CD4-positive, alpha-beta T cell treated with Interleukin-1 beta for 1 hour (primary cell): ENCODE data around the gene MSRB1.
A peak's percentile ranks its signal among the peaks of the same experiment; 100 is the strongest.
"Not testable (repeated sequence)": the region's sequence is repeated elsewhere in the genome, so short reads cannot be mapped to it uniquely, and the experiment has no call there.

Source experiments
- DNase-seq, 2 donors: peaks; one replicate each; pipeline ENCODE4 v3.0.0-alpha.2; 2020 to 2022

MSRB1 gene

DNA sequence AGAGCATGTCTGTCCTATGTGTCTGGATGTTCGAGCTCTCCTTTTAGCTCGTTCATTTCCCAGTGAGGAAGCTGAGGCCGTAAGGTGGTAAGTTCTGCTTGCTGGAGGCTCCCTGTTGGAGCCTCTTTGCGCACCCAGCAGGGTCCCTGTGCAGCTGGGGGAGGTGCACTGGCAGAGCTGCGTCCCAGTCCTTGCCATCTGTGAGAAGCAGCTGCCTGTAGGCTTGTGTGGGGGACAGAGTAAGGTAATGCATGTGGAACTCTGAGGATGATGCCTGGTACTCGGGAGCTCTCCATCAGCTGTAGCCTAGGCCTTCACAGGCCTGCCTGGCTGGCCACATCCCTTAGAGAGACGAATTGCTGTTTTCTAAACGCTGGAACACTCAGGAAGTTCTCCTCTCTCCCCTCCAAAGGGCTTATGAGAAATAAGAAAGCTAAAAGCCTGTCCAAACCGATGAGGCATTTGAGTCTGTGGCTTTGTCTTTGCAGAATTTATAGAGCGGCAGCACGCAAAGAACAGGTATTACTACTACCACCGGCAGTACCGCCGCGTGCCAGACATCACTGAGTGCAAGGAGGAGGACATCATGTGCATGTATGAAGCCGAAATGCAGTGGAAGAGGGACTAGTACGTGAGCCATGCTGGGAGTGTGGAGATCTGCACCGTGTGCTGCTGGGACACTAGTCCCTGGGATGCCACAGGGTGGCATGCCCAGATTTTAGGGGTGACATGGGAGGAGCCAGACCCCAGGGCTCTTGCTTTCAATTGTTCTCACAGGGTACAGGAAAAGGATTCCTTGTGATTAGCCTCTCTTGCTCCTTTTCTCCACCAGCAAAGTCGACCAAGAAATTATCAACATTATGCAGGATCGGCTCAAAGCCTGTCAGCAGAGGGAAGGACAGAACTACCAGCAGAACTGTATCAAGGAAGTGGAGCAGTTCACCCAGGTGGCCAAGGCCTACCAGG, 17.9 kb upstream of the MSRB1 start:
- DNase-seq: peak in 1 of 2 donors; percentile 43

DNA sequence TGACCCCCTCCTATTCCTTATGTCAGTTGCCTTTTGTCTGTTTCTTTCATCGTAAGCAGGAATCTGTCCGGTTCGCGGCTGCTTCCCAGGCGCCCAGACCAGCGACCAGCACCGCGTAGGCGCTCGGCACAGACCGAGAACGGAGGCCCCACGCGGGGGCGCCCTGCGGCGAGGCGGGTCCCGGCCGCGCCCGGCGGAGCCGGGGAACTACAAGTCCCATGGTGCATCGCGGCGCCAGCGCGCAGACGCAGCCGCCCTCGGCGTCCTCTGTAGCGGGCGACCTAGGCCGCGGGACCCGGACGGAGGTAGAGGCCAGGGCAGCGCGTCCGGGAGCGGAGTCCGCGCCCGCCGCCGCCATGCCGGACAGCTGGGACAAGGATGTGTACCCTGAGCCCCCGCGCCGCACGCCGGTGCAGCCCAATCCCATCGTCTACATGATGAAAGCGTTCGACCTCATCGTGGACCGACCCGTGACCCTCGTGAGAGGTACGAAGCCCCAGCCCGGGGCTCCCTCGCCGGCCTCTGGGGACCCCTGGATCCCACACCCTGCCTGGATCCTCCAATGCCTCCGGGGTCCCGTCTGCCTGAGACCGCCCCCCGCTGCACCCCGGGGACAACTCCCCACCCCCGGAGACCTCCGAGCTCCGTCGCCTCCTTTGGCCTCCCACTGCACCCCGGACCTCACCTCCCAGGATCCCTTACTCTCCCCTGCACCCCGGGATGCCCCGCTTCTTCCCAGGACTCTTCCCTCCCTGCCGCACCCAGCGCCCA, 16.5 kb upstream of the MSRB1 start, which contains the start of gene NDUFB10:
NDUFB10 (plus strand) TSS at position 270 of the 771 bp plus-strand sequence; CDS start at position 357, 87 bp downstream.
- DNase-seq: peak; percentile 89 to 92

DNA sequence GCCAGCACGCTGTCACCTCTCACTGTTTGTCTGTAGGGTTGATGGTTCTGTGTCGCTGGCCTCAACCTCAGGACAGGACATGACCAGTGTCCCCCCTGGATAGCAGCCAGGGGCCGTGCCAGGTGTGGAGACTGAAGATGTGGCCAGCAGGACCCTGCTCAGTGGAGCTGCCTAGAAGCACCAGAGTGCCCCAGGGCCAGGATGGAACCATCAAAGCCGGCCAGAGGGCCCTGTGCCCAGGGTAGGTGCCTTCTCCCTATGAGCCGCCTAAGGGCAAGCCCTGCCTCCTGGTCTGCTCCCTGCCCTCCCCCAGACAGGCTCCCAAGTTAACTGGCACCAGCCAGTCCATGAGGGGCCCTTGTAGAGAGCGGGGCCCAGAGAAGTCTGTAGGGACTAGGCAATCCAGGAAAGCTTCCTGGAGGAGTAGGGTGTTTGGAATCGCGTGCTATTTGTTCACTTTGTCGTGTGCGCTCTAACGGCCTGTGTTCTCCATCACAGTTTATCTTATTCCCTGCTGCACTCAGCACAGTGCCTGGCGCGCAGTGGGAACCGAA, 15.8 kb upstream of the MSRB1 start:
- DNase-seq: no peak

DNA sequence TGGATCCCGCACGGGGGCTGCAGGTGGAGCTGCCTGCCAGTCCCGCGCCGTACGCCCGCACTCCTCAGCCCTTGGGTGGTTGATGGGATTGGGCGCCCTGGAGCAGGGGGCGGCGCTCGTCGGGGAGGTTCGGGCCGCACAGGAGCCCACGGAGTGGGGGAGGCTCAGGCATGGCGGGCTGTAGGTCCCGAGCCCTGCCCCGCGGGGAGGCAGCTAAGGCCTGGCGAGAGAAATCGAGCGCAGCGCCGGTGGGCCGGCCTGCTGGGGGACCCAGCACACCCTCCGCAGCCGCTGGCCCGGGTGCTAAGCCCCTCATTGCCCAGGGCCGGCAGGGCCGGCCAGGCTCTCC, 15.1 kb upstream of the MSRB1 start:
- not testable (repeated sequence) for DNase-seq

DNA sequence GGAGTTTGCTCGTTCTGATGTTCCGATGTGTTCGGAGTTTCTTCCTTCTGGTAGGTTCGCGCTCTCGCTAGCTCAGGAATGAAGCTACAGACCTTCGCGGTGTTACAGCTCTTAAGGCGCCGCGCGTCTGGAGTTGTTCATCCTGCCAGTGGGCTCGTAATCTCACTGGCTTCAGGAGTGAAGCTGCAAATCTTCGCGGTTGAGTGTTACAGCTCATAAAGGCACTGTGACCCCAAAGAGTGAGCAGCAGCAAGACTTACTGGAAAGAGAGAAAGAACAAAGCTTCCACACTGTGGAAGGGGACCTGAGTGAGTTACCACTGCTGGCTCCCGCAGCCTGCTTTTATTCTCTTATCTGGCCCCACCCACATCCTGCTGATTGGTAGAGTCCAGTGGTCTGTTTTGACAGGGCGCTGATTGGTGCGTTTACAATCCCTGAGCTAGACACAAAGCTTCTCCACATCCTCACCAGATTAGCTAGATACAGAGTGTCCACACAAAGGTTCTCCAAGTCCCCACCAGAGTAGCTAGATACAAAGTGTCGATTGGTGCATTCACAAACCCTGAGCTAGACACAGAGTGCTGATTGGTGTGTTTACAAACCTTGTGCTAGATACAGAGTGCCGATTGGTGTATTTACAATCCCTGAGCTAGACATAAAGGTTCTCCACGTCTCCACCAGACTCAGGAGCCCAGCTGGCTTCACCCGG, 14.6 kb upstream of the MSRB1 start:
- not testable (repeated sequence) for DNase-seq

DNA sequence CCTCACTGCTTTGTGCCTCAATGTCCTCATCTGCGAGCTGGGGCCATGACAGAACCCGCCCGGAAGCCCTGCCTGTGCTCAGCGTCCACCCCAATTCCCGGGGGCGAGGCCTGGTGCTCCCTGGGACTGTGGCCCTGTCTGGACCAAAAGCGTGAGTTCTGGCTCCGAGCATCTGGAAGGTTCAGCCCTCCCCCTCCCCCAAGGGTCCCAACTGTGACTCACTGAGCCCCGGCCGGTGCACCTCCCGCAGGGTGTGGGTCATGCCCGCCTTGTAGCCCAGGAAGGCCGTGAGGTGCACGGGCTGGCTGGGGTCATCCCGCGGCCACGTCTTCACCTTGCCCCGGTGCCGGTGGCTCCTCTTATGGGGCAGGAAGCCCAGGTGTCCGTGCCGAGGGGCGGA, 10.7 kb upstream of the MSRB1 start:
- DNase-seq: no peak

DNA sequence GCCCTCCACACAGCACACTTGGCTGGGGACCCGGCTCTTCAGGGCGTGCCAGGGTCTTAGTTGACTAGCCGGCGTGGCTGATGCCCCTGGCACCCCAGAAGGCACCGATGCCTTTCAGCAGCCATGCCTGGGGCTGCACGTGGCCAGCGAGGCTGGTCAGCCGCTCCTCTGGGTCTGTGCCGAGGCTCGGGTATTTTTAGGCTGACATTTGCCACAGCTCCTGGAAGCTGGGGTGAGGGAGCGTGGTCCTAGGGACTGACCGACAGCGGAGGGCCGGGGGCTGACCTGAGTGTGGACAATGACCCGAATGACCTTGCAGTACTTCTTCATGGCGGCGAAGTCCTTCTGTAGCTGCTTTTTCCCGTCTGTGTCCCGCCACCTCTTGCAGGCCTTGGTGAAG, 7.6 kb upstream of the MSRB1 start:
- no peak for DNase-seq

DNA sequence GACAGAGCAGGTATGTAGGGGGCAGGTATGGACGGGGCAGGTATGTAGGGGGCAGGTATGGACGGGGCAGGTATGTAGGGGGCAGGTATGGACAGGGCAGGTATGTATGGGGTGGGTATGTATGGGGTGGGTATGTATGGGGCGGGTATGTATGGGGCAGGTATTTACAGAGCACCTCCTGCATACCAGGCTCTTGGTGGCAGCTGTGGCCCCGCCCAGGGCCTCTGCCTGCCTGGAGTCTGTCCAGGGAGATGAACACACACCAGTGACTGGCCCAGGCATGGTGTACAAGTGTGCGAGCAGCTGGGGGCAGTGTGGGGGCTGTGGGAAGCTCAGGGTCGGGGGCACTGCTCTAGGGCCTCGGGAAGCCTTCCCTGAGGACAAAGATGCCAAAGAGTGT, 7.0 kb upstream of the MSRB1 start:
- DNase-seq: no peak

DNA sequence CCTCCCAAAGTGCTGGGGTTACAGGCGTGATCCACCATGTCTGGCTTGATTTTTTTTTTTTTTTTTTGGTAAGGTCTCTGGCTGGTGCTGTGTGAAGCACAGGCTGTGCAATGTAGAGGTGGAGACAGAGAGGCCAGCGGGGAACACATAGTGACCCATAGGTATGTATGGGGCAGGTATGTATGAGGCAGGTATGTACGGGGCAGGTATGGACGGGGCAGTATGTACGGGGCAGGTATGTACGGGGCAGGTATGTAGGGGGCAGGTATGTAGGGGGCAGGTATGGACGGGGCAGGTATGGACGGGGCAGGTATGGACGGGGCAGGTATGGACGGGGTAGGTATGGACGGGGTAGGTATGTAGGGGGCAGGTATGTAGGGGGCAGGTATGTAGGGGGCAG, 6.5 kb upstream of the MSRB1 start:
- DNase-seq: no peak

DNA sequence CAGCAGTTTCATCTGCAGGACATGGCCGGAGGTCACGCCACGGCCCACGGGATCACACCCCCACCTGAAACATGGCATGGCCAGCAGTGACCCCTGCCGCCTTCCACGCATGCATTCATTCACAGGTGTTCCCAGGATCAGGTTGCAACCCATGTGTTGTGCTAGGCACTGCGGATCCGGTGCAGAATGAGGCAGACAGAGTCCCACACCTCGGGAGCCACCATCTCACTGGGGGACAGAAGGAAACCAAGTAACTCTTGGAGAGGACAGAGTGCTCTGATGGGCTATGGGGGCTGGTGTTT, 4.3 kb upstream of the MSRB1 start:
- no peak for DNase-seq

DNA sequence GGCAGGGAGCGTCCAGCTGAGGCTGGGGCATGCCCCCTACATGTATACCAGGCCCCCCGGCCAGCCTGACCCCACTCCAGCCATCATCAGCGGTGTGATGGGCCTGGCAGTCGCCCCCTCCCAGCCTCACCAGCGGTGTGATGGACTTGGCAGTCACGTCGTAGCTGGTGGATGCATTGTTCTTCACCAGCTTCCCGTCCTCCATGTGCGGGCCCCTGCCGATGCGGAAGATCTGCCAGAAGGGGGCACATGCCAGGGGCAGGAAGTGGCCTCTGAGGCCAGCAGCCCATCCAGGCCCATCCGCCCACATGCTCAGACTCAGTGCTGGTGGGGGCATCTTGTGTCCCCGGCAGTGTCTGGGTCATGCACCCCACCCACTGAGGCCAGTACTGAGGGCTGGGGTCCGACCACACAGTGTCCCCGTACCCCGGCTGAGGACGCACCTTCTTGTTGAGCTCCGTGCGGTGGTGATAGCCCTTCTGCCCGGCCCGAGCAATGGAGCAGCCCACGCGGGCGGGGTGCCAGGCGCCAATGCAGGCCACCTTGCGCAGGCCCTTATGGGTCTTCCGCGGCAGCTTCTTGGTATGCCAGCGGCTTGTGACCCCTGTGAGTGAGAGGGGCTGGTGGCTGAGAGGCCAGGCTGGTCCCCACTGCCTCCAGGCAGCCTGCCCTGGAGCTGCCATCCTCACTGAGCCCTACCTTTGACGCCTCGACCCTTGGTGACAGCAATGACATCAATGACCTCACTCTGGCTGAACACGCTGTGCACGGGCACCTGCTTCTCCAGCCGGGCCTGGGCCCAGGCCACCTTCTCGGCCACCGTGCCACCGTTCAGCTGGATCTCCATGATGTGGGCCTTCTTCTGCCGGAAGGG, 3.7 kb upstream of the MSRB1 start:
- no peak for DNase-seq

DNA sequence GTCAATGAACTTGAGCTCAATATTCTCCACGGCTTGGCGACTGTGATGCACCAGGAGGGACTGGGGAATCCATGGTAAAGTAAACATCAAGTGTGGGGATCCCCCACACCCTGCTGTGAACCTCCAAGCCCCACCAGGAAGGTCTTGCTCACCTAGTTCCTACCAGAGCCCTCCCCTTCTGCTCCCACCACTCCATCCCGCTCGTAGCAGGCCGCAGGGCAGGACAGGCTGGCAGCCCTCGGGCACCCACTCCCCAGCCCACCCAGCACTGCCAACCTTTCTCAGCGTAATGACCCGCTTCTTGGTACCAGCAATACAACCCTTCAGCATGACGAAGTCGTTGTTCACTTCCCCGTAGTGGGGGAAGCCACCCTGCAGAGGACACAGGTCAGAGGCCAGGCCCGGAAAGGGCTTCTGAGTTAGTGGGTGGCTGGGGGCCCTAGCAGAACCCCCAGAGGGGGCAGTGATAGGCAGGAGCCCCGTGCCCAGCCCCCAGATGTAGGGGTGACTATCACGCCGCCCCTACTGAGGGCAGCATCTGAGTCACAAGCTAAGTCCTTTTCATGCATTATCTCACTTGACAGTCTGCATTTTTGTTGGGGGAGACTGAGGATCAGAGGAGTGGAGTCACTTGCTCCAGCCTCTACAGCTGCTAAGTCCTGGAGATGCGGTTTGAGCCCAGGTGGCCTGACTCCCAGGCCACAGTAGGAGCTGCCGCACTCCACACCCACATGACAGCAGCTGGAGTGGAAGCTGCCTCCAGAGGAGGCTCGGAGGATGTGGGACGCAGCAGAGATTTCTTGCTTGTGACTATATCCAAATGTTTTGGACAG, 2.8 kb upstream of the MSRB1 start:
- DNase-seq: no peak

DNA sequence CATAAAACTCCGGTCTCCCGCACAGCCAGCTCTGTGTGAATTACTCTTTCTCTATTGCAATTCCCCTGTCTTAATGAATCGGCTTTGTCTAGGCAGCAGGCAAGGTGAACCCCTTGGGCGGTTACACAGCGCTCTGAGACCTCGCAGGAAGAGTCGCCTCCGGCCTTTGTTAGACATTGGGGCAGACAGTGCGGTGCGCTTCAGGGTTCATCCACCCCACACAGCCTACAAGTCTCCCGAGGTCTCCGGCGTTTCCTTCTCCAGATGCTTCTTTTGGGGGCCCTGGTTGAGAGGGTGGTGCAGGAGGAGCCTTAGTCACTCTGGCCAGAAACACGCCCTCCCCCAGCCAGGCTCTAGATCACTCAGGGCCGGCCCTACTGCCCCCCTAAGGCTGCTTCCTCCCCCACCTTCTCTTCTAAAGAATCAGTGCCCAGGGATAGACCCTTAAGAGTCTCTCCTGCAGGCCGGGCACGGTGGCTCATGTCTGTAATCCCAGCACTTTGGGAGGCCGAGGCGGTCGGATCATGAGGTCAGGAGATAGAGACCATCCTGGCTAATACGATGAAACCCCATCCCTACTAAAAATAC, 1.7 kb upstream of the MSRB1 start:
- DNase-seq: no peak

DNA sequence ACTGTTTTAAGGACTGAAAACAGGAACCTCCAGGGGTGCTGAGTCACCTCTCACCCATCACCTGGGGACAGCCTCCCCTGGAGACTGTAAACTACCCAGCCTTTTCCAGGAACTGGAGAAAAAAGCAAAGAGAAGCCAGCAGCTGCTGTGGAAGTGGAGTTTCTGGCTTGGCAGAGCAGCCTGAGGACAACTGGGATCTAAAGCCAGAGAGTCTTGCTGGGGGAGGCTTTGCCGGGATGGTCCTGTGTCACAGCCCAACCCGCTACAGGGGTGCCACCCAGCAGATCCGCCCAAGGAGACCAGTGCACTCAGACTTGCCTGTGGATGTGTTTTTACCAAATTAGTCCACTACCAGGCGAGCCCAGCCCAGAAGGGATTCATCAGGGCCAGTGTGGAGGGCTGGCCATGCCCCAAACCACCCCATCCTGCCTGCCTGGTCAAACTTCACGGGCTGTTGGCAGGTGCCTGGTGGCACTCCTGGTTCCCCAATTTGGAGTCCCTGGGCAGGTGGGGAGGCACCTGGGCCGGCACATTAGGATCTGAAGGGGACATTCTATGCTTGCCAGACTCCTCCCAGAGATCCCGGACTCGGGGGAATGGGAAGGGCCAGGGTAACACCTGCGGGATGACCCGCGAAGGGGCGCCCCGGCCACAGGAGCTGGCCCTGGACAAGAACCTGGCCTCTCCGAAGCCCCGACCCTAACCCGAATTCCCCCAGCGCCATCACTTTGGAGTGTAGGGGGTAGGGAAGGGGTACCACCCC, 771 bp downstream of the MSRB1 start:
- DNase-seq: peak in 1 of 2 donors; percentile 47

DNA sequence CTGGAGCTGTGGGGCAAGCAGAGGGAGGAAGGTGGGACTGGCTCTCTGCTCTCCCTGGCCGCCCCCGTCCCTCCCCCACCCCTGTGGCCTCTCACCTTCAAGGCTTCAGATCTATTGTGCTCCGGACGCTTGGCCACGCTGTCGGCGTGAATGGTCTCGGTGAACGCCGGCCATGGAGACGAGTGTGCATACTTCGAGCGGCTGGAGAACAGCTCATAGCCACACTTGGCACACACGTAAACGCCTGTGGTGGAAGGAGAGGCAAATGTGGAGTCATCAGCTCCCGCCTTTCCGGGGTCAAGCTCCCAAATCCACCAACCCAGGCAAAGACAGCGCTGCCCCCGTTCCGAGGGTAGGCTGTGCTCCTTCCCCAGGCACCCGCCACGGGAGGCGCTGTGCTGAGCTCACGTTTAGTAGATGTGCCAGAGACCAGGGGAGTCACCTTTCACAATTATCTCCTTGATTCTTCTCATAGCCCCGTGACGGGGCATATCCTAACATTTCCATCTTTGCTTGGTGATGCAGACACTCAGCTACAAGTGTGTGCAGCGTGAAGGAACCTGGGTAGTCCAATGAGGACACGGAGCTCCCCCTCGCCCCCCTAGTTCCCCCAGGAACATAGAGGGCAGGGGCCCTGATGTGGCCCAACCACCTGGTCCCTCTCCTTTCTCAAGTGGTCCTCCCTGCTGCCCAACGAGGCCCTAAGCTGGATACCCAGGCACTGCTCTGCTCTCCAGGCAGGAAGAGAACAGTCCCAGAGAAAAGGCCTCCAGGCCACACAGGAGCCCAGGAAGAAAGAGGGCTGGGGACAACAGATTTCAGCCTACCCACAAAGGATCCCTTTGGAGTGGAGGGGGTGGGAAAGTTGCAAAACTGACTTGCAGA, 1.6 kb downstream of the MSRB1 start:
- no peak for DNase-seq

DNA sequence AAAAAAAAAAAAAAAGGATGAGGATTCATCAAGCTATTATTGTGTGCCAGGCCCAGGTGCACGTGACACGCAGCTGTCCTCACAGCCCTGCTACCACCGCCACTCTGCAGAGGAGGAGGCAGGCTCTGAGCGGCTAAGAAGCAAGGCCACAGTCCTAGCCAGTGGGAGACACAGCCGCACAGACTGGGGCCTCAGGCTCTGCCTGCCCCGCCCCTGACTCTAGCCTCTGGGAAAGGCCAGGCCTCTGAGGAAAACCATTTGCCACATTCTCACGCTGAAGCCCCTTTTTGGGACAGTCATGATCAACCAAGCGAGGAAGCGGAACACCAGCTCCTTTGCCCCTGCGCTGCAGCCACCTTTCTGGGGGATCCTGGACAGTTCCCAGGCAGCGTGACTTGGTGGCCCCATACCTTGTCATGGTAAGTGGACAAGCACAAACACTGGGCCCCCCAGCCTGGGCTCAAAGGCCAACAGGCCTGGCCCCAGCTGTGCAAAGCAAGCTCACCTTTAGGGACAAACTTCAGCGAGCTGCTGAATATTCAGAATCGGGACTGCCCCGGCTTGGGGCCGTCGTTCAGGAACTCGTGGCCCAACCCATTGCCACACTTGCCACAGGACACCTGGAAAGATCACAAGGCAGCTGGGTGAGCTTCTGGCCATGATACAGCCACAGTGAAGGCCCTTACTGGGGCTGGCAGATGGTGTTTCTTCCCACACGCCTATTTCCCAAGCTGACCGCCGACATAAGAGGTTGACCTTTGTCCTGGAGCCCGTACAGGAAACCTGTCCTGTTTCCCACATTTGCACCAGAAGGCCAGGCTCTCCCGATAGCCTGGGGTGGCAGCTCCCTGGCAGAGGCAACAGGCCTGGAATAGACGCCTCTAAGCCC, 2.5 kb downstream of the MSRB1 start:
- DNase-seq: no peak

DNA sequence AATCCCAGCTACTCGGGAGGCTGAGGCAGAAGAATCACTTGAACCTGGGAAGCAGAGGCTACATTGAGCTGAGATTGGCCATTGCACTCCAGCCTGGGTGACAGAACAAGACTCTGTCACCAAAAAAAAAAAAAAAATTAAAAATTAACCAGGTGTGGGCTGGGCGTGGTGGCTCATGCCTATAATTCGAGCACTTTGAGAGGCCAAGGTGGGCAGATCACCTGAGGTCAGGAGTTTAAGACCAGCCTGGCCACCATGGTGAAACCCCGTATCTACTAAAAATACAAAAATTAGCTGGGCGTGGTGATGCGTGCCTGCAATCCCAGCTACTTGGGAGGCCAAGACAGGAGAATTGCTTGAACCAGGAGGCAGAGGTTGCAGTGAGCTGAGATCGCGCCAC, 3.2 kb downstream of the MSRB1 start:
- DNase-seq: not testable (repeated sequence)

DNA sequence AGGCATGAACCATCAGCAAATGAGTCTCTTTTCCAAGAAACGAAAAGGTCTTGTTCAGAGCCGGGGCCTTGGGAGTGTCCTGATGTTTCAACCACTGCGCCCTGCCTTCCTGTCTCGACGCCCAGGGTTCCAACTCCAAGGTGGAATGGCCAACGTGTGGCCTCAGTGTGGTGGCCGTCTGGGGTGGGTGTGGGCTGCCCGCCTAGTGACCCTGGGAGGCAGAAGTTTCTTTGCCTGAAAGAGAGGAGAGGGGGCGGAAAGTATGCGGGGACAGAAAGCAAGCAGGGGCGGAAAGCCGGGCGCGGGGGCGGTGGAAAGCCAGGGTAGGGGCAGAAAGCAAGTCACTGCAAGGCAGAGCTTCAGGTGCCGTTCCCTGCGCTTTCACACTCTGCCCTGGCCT, 4.1 kb downstream of the MSRB1 start:
- DNase-seq: no peak
